ENCODE results near the gene DRD4. TPM values are rescaled to one million over a fixed set of nuclear protein-coding genes. Genes with fewer than 3 reads are reported as not detected.

The DRD4 gene
- total and polyA plus RNA-seq, 4 experiments from 2014 or later, result 0.64 to 1.0 TPM; not detected in 2

GRCh38 chr11:628056-628455, 9.0 kb upstream of the DRD4 start:
- Mint-ChIP-seq H3K9me3 (peaks cover 0 to 4% (median 0%) of the 10 kb centered on the region in 8 donors), H3K4me1 (peaks cover 14 to 23% (median 17%) of the 10 kb centered on the region in 4 donors), H3K27ac (peak overlapping the region in 2 of 7 donors; percentile 59 to 72), H3K36me3 (peaks cover 0 to 6% of the 10 kb centered on the region in 2 donors), H3K27me3 (peaks cover 12 to 19% of the 10 kb centered on the region in 2 donors), H3K4me3 (peak overlapping the region in 7 of 8 donors; percentile 20 to 71 (median 59))
- H3K36me3 ChIP-seq (ENCODE audit: insufficient read depth, low read length), result no peaks in the 10 kb centered on the region
- DNase-seq, result peak in 1 of 5 donors; percentile 13
- H3K4me3 ChIP-seq (ENCODE audit: low read length in 2 of 2), result no peak overlapping the region
- CTCF ChIA-PET (ENCODE audit: partially characterized antibody), result no interaction called here
- H3K27ac ChIP-seq (ENCODE audit: low read depth, low read length), result no peak overlapping the region
- no peaks in the 10 kb centered on the region for H3K9me3 ChIP-seq (ENCODE audit: control insufficient read depth in 1 of 2, low read length in 2 of 2)
- H3K27me3 ChIP-seq (ENCODE audit: insufficient read depth, low read length), result no peaks in the 10 kb centered on the region
- H3K4me1 ChIP-seq (ENCODE audit: insufficient read depth, low read length), result peaks cover 15% of the 10 kb centered on the region
- intact Hi-C loops (cut with micrococcal nuclease), result no loop called here
- POLR2A ChIA-PET (ENCODE audit: partially characterized antibody), result interaction anchor here (0.7 kb wide), 1 partner anchor 12 kb away, joined by 4 read pairs; the partner anchor contains the start of gene IRF7

- intact Hi-C loops (cut with micrococcal nuclease), result loop anchor here (1.0 kb wide), 1 partner anchor 74 kb away; no protein-coding TSS in a partner anchor
- POLR2A ChIA-PET (ENCODE audit: partially characterized antibody), result no interaction called here
- DNase-seq, result peak in 1 of 5 donors; percentile 39
These were observed 7.9 kb upstream of the DRD4 start for GRCh38 chr11:629237-629583.

GRCh38 chr11:630871-631270, 6.2 kb upstream of the DRD4 start:
- Mint-ChIP-seq H3K27me3 (peaks cover 14 to 15% of the 10 kb centered on the region in 2 donors), H3K27ac (no peak overlapping the region), H3K4me1 (peaks cover 14 to 23% (median 17%) of the 10 kb centered on the region in 4 donors), H3K4me3 (no peak overlapping the region), H3K9me3 (peaks cover 0 to 6% (median 0%) of the 10 kb centered on the region in 8 donors), H3K36me3 (peaks cover 0 to 4% of the 10 kb centered on the region in 2 donors)
- DNase-seq, result no peak
- H3K4me1 ChIP-seq (ENCODE audit: insufficient read depth, low read length), result peaks cover 15% of the 10 kb centered on the region
- ChIA-PET CTCF (ENCODE audit: partially characterized antibody) (no interaction called here), POLR2A (ENCODE audit: partially characterized antibody) (no interaction called here)
- H3K27me3 ChIP-seq (ENCODE audit: insufficient read depth, low read length), result peaks cover 1% of the 10 kb centered on the region
- intact Hi-C loops (cut with micrococcal nuclease), result no loop called here
- no peak overlapping the region for H3K27ac ChIP-seq (ENCODE audit: low read depth, low read length)
- no peak overlapping the region for H3K4me3 ChIP-seq (ENCODE audit: low read length in 2 of 2)
- no peaks in the 10 kb centered on the region for H3K9me3 ChIP-seq (ENCODE audit: control insufficient read depth in 1 of 2, low read length in 2 of 2)
- H3K36me3 ChIP-seq (ENCODE audit: insufficient read depth, low read length), result no peaks in the 10 kb centered on the region

More at GRCh38 chr11:629237-629583, 7.9 kb upstream of the DRD4 start:
- H3K36me3 ChIP-seq (ENCODE audit: insufficient read depth, low read length), result no peaks in the 10 kb centered on the region
- H3K4me3 ChIP-seq (ENCODE audit: low read length in 2 of 2), result no peak overlapping the region
- H3K27me3 Mint-ChIP-seq, result peaks cover 12 to 14% of the 10 kb centered on the region in 2 donors
- H3K9me3 Mint-ChIP-seq, result peaks cover 0 to 4% (median 0%) of the 10 kb centered on the region in 8 donors
- no peaks in the 10 kb centered on the region for H3K9me3 ChIP-seq (ENCODE audit: control insufficient read depth in 1 of 2, low read length in 2 of 2)
- H3K36me3 Mint-ChIP-seq, result peaks cover 0 to 4% of the 10 kb centered on the region in 2 donors
- no peaks in the 10 kb centered on the region for H3K27me3 ChIP-seq (ENCODE audit: insufficient read depth, low read length)
- CTCF ChIA-PET (ENCODE audit: partially characterized antibody), result interaction anchor here (0.5 to 1.6 kb wide), 2 partner anchors 75 to 125 kb away, joined by 3 to 7 read pairs; no protein-coding TSS in a partner anchor
- peaks cover 14 to 23% (median 17%) of the 10 kb centered on the region in 4 donors for H3K4me1 Mint-ChIP-seq
- H3K27ac ChIP-seq (ENCODE audit: low read depth, low read length), result no peak overlapping the region
- peaks cover 15% of the 10 kb centered on the region for H3K4me1 ChIP-seq (ENCODE audit: insufficient read depth, low read length)
- H3K4me3 Mint-ChIP-seq, result peak overlapping the region; percentile 14 to 71 (median 50)
- peak overlapping the region in 1 of 7 donors; percentile 72 for H3K27ac Mint-ChIP-seq

GRCh38 chr11:635945-636510, 1.0 kb upstream of the DRD4 start:
- DNase-seq, result no peak
- Mint-ChIP-seq H3K9me3 (peaks cover 0 to 2% (median 0%) of the 10 kb centered on the region in 8 donors), H3K27me3 (peaks cover 11 to 14% of the 10 kb centered on the region in 2 donors), H3K36me3 (no peaks in the 10 kb centered on the region), H3K4me1 (peaks cover 0 to 22% (median 1%) of the 10 kb centered on the region in 4 donors), H3K27ac (no peak overlapping the region), H3K4me3 (peak overlapping the region in 3 of 8 donors; percentile 20 to 46 (median 26))
- H3K9me3 ChIP-seq (ENCODE audit: control insufficient read depth in 1 of 2, low read length in 2 of 2), result no peaks in the 10 kb centered on the region
- no peaks in the 10 kb centered on the region for H3K4me1 ChIP-seq (ENCODE audit: insufficient read depth, low read length)
- intact Hi-C loops (cut with micrococcal nuclease), result no loop called here
- H3K27ac ChIP-seq (ENCODE audit: low read depth, low read length), result no peak overlapping the region
- ChIA-PET CTCF (ENCODE audit: partially characterized antibody) (no interaction called here), POLR2A (ENCODE audit: partially characterized antibody) (no interaction called here)
- peaks cover 16% of the 10 kb centered on the region for H3K27me3 ChIP-seq (ENCODE audit: insufficient read depth, low read length)
- H3K36me3 ChIP-seq (ENCODE audit: insufficient read depth, low read length), result no peaks in the 10 kb centered on the region
- H3K4me3 ChIP-seq (ENCODE audit: low read length in 2 of 2), result no peak overlapping the region

GRCh38 chr11:637333-637592, 194 bp downstream of the DRD4 start:
- Mint-ChIP-seq H3K36me3 (no peaks in the 10 kb centered on the region), H3K4me3 (peak overlapping the region in 4 of 8 donors; percentile 22 to 53 (median 36)), H3K4me1 (peaks cover 0 to 22% (median 1%) of the 10 kb centered on the region in 4 donors), H3K27ac (no peak overlapping the region), H3K9me3 (peaks cover 0 to 2% (median 0%) of the 10 kb centered on the region in 8 donors), H3K27me3 (peaks cover 11 to 14% of the 10 kb centered on the region in 2 donors)
- no peak for DNase-seq
- no peak overlapping the region for H3K4me3 ChIP-seq (ENCODE audit: low read length in 2 of 2)
- H3K27ac ChIP-seq (ENCODE audit: low read depth, low read length), result no peak overlapping the region
- CTCF ChIA-PET (ENCODE audit: partially characterized antibody), result no interaction called here
- H3K4me1 ChIP-seq (ENCODE audit: insufficient read depth, low read length), result no peaks in the 10 kb centered on the region
- no peaks in the 10 kb centered on the region for H3K9me3 ChIP-seq (ENCODE audit: control insufficient read depth in 1 of 2, low read length in 2 of 2)
- peaks cover 16% of the 10 kb centered on the region for H3K27me3 ChIP-seq (ENCODE audit: insufficient read depth, low read length)
- intact Hi-C loops (cut with micrococcal nuclease), result no loop called here
- no peaks in the 10 kb centered on the region for H3K36me3 ChIP-seq (ENCODE audit: insufficient read depth, low read length)
- POLR2A ChIA-PET (ENCODE audit: partially characterized antibody), result no interaction called here

- Histone ChIP-seq H3K36me3 (ENCODE audit: insufficient read depth, low read length) (no peaks in the 10 kb centered on the region), H3K9me3 (ENCODE audit: control insufficient read depth in 1 of 2, low read length in 2 of 2) (no peaks in the 10 kb centered on the region), H3K27me3 (ENCODE audit: insufficient read depth, low read length) (peaks cover 16% of the 10 kb centered on the region), H3K4me1 (ENCODE audit: insufficient read depth, low read length) (no peaks in the 10 kb centered on the region), H3K27ac (ENCODE audit: low read depth, low read length) (no peak overlapping the region), H3K4me3 (ENCODE audit: low read length in 2 of 2) (no peak overlapping the region)
- ChIA-PET POLR2A (ENCODE audit: partially characterized antibody) (no interaction called here), CTCF (ENCODE audit: partially characterized antibody) (no interaction called here)
- intact Hi-C loops (cut with micrococcal nuclease), result no loop called here
- Mint-ChIP-seq H3K27me3 (peaks cover 11 to 14% of the 10 kb centered on the region in 2 donors), H3K27ac (peak overlapping the region in 1 of 7 donors; percentile 61), H3K4me1 (peaks cover 0 to 22% (median 1%) of the 10 kb centered on the region in 4 donors), H3K4me3 (peak overlapping the region in 4 of 8 donors; percentile 22 to 53 (median 36)), H3K9me3 (peaks cover 0 to 2% (median 0%) of the 10 kb centered on the region in 8 donors), H3K36me3 (no peaks in the 10 kb centered on the region)
- DNase-seq, result no peak
These were observed 788 bp downstream of the DRD4 start for GRCh38 chr11:637593-638521.
